CD4-positive, alpha-beta T cell treated with Interferon gamma for 1 hour (primary cell): ENCODE measurements around the gene COL11A2.

Experiments used
- DNase-seq: peaks from one replicate; pipeline ENCODE4 v3.0.0-alpha.2; 2020

The COL11A2 gene

DNA sequence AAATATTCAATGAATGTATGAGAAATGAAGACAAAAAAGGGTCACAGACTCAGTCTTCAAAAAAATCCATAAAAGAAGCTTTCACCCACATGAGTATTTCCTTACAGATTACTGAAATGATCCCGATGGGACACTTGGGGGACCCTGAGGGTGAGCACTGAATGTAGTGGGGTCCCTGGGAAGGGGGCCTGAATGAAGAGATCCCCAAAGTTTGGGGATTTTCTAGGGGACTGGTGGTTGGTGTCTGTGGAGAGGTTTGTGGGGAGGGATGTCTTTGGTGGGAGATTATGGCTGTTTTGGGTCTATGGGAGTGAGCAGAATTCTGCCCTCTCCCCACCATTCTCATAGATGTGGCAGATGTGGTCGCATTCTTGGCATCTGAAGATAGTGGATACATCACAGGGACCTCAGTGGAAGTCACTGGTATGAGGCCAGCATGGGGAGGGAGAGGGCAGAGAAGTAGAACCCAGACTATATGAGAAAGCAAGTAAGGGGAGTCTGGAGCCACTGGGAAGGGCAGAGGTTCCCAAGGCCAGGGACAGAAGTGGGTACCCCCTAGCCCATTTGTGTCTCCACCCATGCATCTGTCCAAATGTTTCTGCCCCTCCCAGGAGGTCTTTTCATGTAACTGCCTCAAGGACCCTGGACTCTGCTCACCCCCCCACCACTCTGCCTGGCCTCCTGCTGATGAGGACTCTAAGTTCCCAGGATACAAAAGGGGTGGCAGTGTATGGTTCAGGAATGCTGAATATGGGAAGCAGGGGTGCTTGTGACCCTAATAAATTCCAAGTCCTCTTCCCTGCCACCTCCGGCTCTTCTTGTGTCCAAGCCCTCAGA is 14.0 kb upstream of the COL11A2 start:
- no peak for DNase-seq

DNA sequence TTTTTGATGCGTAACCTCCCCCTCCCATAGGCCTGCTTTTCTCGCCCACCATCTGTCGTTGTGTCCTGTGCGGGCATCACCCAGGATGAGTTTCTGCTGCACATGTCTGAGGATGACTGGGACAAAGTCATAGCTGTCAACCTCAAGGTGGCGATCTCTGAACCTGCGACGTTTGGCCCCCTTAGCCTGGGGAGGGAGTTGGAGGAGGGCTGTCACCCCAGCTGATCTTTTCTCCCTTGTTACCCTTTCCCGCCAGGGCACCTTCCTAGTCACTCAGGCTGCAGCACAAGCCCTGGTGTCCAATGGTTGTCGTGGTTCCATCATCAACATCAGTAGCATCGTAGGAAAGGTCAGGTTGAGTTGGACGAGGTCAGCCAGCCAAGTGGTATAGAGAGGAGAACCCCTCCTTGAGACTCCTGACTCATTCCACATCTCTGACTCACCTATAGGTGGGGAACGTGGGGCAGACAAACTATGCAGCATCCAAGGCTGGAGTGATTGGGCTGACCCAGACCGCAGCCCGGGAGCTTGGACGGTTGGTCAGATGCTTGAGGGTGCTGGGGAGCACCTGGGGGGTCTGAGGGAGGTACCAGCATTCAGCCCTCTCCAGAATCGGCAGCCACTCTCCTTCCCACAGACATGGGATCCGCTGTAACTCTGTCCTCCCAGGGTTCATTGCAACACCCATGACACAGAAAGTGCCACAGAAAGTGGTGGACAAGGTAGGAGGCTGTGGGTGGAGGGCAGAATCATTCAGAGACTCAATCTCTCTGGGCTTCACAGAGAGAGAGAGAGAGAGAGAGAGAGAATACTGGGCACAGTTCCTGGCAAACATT is 13.1 kb upstream of the COL11A2 start:
- no peak for DNase-seq

DNA sequence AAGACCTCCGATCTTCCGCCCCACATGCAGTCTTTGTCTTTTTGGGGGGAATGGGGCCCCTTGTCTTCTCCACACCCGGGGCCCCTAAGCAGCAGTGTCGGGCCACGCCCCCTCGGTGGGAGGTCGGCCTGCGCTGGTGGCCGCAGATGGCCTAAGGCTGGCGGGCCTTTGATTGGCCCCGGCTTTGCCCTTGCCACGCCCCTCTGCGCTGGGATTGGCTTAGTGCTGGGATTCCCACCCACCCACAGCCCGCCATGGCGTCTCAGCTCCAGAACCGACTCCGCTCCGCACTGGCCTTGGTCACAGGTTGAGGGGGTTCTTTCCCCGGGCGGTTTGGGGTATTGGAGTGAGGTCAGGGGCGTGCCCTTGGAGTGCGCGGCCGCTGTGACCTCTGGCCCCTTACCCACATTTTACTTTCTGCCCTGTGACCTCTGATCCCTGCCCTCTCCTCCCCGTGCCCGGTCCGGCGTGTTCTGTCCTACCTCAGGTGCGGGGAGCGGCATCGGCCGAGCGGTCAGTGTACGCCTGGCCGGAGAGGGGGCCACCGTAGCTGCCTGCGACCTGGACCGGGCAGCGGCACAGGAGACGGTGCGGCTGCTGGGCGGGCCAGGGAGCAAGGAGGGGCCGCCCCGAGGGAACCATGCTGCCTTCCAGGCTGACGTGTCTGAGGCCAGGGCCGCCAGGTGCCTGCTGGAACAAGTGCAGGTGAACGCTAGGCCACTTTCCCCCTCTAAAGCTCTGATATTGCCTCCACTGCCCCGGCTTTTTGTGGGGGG is 12.3 kb upstream of the COL11A2 start, which contains the start of gene HSD17B8:
HSD17B8 (plus strand) TSS at position 241 of the 776 bp plus-strand sequence; CDS start at position 255, 14 bp downstream.
- DNase-seq, result peak; percentile 91

DNA sequence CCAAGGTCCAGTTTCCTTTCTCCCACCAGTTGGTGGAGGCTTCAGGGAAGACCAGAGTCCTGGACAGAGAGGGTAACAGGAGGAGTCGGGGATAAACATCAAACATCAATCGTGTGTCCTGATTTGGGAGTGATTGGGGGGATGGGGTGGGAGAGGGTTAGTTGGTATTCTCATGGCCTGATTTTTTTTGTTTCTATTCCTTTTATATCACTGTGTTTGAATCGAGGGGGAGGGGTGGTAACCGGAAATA is 11.8 kb upstream of the COL11A2 start:
- no peak for DNase-seq

DNA sequence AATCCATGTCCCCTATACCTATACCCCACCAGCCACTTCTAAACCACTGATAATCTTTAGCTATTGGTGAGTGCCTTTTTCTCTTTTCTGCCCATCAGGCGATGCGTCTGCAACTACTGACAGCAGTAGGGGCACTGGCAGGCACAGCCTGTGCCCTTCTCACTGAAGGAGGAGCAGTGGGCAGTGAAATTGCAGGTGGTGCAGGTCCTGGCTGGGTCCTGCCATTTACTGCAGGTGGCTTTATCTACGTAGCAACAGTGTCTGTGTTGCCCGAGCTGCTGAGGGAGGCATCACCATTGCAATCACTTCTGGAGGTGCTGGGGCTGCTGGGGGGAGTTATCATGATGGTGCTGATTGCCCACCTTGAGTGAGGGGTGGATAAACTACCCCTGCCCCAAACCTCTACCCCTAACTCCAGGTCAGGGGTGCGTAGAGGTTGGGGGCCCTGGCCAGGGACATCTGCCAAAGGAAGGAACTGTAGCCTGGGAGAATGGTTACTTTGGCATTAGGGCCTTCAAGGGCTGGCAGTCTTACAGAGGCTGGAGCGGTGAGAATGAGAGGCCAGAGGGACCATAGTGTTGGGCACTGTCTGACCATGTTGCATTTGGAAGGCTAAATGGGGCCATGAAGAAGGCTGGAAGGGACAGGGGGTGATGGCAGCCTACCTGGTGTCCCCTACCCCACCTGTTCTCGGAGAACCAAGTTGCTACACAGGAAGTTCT is 11.3 kb upstream of the COL11A2 start:
- no peak for DNase-seq

GRCh38 chr6:33202799-33203198 is 10.5 kb upstream of the COL11A2 start:
- DNase-seq, result no peak

- no peak for DNase-seq
Observed at GRCh38 chr6:33201935-33202334, 9.7 kb upstream of the COL11A2 start.

DNA sequence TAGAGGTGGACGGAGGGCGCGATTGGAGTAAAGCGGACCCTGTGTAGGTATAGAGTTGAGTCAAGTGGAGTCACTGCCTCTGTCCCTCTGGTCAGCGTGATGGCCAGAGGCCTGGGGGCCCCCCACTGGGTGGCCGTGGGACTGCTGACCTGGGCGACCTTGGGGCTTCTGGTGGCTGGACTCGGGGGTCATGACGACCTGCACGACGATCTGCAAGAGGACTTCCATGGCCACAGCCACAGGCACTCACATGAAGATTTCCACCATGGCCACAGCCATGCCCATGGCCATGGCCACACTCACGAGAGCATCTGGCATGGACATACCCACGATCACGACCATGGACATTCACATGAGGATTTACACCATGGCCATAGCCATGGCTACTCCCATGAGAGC is 8.9 kb upstream of the COL11A2 start:
- no peak for DNase-seq

- peak; percentile 99 for DNase-seq
Observed at GRCh38 chr6:33200219-33201146, 8.2 kb upstream of the COL11A2 start, which contains the start of the genes RXRB and SLC39A7. TSS of gene RXRB (minus strand) at chr6:33200665. CDS start at chr6:33200476, 189 bp downstream. TSS of gene SLC39A7 (plus strand) at chr6:33200867. CDS start at chr6:33201246, 379 bp downstream.

DNA sequence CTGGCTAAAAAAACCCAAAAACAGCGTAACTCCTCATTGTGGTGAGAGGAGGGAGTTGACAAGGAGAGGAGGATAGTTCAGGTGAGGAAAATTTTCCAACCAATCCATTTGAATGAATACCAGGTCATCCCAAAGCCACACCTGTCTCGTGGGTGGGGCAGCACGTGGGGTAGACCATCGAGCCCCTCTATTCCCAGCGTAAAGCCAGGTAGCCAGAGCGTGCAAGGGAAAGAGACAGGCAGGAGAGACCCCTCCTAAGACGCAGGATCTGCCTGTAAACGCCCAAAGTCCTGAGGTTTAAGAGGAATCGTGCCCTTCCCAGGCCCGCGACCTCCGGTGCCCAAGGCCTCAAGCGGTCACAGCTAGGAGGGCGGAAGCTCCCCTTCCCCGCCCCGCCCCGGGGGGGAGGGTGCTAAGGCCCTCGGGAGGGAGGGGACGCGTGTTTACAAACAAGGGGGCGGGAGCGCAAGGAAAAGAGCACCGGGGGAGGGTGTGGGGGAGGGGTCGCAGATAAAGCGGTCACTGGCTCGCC is 7.5 kb upstream of the COL11A2 start:
- peak; percentile 71 for DNase-seq

GRCh38 chr6:33198853-33199436 is 6.7 kb upstream of the COL11A2 start:
- no peak for DNase-seq

DNA sequence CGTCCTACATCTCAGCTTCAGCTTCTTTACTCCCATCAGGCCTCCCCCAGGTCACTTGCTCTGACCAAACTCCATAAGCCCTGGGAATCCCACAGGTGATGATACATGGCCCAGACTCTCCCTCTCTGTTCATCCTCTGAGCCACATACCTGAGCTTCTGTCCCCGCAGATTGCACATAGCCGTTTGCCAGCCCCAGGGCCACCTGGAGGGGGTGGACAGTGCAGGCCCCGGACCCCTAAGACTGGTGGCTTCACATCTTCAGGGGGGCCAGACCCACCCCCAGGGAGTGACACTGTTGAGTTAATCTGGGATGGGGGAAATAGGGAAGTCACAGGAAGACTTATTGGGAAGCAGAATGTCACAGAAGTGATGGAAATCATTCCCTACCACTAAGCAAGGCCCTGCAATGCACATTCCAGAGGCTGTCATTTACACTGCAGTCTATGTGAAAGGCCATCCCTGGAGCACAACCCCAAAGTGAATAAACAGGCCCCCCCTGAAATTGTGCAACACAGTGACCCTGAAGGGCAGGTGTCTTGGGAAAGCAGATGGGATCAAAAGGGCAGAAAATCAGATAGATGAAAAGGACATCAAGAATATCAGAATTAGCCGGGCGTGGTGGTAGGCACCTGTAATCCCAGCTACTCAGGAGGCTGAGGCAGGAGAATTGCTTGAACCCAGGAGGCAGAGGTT is 6.0 kb upstream of the COL11A2 start:
- DNase-seq, result no peak

DNA sequence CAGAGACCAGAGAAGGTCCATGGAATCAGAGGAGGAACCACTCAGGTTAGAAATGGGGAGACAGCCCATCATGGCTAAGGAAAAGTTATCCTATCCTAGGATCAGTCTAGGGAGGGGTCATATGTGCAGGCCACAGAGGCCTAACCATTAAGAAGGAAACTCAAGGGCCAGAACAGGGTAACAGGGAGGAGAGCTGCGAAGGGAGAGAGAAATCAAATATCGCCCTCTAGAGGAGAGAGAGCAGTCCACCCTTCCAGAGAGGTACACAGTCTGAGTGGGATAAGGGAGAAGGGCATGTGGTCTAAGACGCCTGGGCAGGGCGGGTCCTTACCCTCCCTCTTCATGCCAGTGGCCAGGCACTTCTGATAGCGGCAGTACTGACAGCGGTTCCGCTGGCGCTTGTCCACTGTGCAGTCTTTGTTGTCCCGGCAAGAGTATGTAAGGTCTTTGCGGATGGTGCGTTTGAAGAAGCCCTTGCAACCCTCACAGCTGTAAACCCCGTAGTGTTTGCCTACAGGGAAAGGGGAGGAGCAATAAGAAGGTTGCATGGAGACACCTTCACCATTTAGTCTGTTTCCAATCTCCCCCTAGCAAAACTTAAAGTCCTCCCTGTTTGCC is 5.3 kb upstream of the COL11A2 start:
- DNase-seq, result peak; percentile 28

- no peak for DNase-seq
Observed at GRCh38 chr6:33195304-33196165, 3.3 kb upstream of the COL11A2 start.

GRCh38 chr6:33194431-33194979 is 2.2 kb upstream of the COL11A2 start:
- DNase-seq, result no peak

DNA sequence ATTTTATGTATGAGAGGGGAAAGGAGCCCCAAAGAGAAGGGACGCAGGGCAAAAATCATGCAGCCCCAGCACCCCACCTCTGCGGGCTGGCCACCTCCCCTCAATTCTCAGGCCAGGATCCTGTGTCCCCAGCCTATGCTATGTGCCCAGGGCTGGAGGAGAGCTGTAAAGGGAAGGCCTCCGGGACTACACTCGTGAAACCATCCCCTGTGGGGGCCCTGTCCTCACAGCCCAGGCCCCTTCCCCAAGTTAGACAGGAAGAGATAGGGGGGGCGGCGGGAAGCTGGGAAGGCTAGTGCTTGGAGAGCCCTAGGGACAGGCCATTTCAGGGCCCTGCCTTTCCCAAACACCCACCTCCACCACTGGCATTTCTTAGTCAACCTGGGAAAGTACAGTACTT is 1.4 kb upstream of the COL11A2 start:
- DNase-seq, result no peak

DNA sequence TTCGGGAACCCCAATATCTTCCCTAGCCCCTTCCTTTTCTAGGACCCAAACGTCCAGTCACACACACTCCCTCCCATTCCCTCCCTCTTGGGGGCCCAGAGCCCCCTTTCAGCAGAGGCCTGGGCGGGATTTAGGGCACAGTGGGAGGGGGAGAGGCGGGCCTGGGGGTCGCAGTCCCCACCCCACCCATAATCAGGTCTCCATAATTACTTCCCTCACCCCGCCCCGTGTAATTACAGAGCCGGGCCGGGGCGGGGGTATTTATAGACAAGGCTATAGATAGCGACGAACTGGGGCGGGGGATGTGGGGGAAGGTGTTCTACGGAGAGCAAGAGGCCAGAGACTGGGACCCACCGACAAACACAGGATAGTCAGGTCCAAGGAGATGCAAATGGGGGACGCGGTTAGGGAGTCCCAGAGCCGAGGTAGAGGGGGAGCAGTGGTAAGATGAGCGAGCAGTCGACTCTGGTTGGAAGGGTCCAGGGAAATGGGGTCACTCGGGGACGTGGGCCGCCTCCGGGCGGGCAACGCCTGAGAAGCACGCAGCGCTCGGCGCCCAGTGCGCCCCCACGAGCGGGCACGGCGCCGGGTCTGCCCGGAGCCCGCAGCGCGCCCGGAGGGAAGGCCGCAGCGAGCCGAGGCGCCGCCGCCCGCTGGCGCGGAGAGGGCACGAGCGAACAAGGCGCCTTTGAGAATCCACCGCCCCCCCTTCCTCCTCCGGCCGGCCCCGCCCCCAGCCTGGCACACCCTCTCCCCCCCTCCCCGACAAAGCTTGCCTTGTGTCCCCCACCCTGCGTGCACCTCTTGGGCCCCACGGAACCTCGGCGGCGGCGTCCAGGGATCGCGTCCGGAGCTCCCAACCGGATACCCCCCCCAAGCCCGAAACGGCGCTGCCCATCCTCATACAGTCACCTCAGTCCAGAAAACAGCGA is 670 bp upstream of the COL11A2 start:
- peak; percentile 19 for DNase-seq
